ENCODE measurements around the gene PAM.

The PAM gene

GRCh38 chr5:102815084-102815483 is 60.0 kb downstream of the PAM start:
- DNase-seq (ENCODE audit: low spot score): no peak

GRCh38 chr5:102815540-102816332 is 60.6 kb downstream of the PAM start:
- no peak for DNase-seq (ENCODE audit: low spot score)

GRCh38 chr5:102818345-102818744 is 63.2 kb downstream of the PAM start:
- DNase-seq (ENCODE audit: low spot score): no peak

GRCh38 chr5:102818934-102819333 is 63.8 kb downstream of the PAM start:
- no peak for DNase-seq (ENCODE audit: low spot score)

GRCh38 chr5:102819634-102820033 is 64.5 kb downstream of the PAM start:
- DNase-seq (ENCODE audit: low spot score): no peak

GRCh38 chr5:102823441-102823874 is 68.4 kb downstream of the PAM start:
- no peak for DNase-seq (ENCODE audit: low spot score)

- DNase-seq (ENCODE audit: low spot score): no peak
Observed at GRCh38 chr5:102826629-102827028, 71.5 kb downstream of the PAM start.

- no peak for DNase-seq (ENCODE audit: low spot score)
Observed at GRCh38 chr5:102830241-102830640, 75.1 kb downstream of the PAM start.

GRCh38 chr5:102832445-102832844 is 77.3 kb downstream of the PAM start:
- DNase-seq (ENCODE audit: low spot score): no peak

- DNase-seq (ENCODE audit: low spot score): no peak
Observed at GRCh38 chr5:102833146-102833545, 78.0 kb downstream of the PAM start.

GRCh38 chr5:102834438-102834964 is 79.4 kb downstream of the PAM start:
- DNase-seq (ENCODE audit: low spot score): no peak

- DNase-seq (ENCODE audit: low spot score): no peak
Observed at GRCh38 chr5:102835717-102836116, 80.6 kb downstream of the PAM start.

- DNase-seq (ENCODE audit: low spot score): no peak
Observed at GRCh38 chr5:102841021-102841420, 85.9 kb downstream of the PAM start.

- DNase-seq (ENCODE audit: low spot score): no peak
Observed at GRCh38 chr5:102843997-102844396, 88.9 kb downstream of the PAM start.

GRCh38 chr5:102845041-102845440 is 89.9 kb downstream of the PAM start:
- no peak for DNase-seq (ENCODE audit: low spot score)

GRCh38 chr5:102850503-102850902 is 95.4 kb downstream of the PAM start:
- DNase-seq (ENCODE audit: low spot score): no peak

- DNase-seq (ENCODE audit: low spot score): no peak
Observed at GRCh38 chr5:102853680-102854079, 98.6 kb downstream of the PAM start.

GRCh38 chr5:102855681-102856388 is 100.7 kb downstream of the PAM start:
- no peak for DNase-seq (ENCODE audit: low spot score)

GRCh38 chr5:102856389-102856777 is 101.3 kb downstream of the PAM start:
- peak; percentile 34 for DNase-seq (ENCODE audit: low spot score)

GRCh38 chr5:102857076-102857818 is 102.1 kb downstream of the PAM start:
- DNase-seq (ENCODE audit: low spot score): no peak

GRCh38 chr5:102858221-102858620 is 103.1 kb downstream of the PAM start:
- DNase-seq (ENCODE audit: low spot score): no peak

GRCh38 chr5:102858808-102859207 is 103.7 kb downstream of the PAM start:
- DNase-seq (ENCODE audit: low spot score): no peak

- no peak for DNase-seq (ENCODE audit: low spot score)
Observed at GRCh38 chr5:102860035-102860434, 104.9 kb downstream of the PAM start.
